Natural killer cell (primary cell): ENCODE data around the gene ADAMTSL1. TPM values are rescaled to one million over a fixed set of nuclear protein-coding genes. Genes with fewer than 3 reads are reported as not detected.

ENCODE experiments used
- ATAC-seq, 3 donors: fragments of 150-1000 bp in 2 of 3; fragments of 200-7000 bp in 1 of 3; cut with Tn5 transposase; 1 replicate in 1 of 3; 2 replicates in 2 of 3; pipeline ENCODE4 v1.10.0; 2021; ENCODE audit warnings: mild to moderate bottlenecking in 2 of 3, moderate library complexity in 2 of 3
- DNase-seq, 2 donors: peaks; one replicate each; pipeline versions ENCODE4 v3.0.0 to v3.0.0-alpha.2; 2013 to 2021; ENCODE audit warnings: mixed read lengths in 1 of 2
- H3K27ac ChIP-seq: one replicate; pipeline ENCODE4 v1.5.1; 2013; ENCODE audit warnings: mild to moderate bottlenecking, low read length
- H3K27me3 ChIP-seq: one replicate; pipeline ENCODE4 v1.6.1; 2013; ENCODE audit warnings: low read length; ENCODE audit not compliant: control insufficient read depth, insufficient read depth
- H3K36me3 ChIP-seq: one replicate; pipeline ENCODE4 v1.6.1; 2013; ENCODE audit warnings: low read length; ENCODE audit not compliant: control insufficient read depth, insufficient read depth
- H3K4me1 ChIP-seq: one replicate; pipeline ENCODE4 v1.6.1; 2013; ENCODE audit warnings: low read length; ENCODE audit not compliant: control insufficient read depth, insufficient read depth
- H3K4me3 ChIP-seq: one replicate; pipeline ENCODE4 v1.5.1; 2013; ENCODE audit warnings: low read length
- H3K9me3 ChIP-seq: one replicate; pipeline ENCODE4 v1.6.1; 2013; ENCODE audit warnings: low read length; ENCODE audit not compliant: control insufficient read depth, insufficient read depth
- H3K27ac Mint-ChIP-seq, 2 donors: one replicate each; pipeline ENCODE4 v1.8.0; 2022; ENCODE audit warnings: mild to moderate bottlenecking in 2 of 2, mixed read lengths in 2 of 2, moderate library complexity in 1 of 2
- H3K27me3 Mint-ChIP-seq, 2 donors: one replicate each; pipeline ENCODE4 v1.8.0; 2022; ENCODE audit warnings: low read depth in 2 of 2, mixed read lengths in 2 of 2
- H3K36me3 Mint-ChIP-seq: one replicate; pipeline ENCODE4 v1.8.0; 2022; ENCODE audit warnings: mixed read lengths
- H3K4me1 Mint-ChIP-seq, 2 donors: one replicate each; pipeline ENCODE4 v1.8.0; 2022; ENCODE audit warnings: mixed read lengths in 2 of 2
- H3K4me3 Mint-ChIP-seq: one replicate; pipeline ENCODE4 v1.8.0; 2022; ENCODE audit warnings: mild to moderate bottlenecking, moderate library complexity, mixed read lengths
- H3K9me3 Mint-ChIP-seq, 2 donors: one replicate each; pipeline ENCODE4 v1.8.0; 2022; ENCODE audit warnings: mixed read lengths in 2 of 2
- CTCF ChIP-seq: fragments of 200-600 bp; IDR thresholded peaks from one replicate; pipeline ENCODE4 v1.8.0; 2022; ENCODE audit warnings: antibody characterized with exemption
- WGBS: methylation state at CpG from one replicate; pipeline ENCODE4 v1.1.7; 2013; ENCODE audit warnings: missing lambda C conversion rate; ENCODE audit not compliant: insufficient coverage; 5-methylcytosine and 5-hydroxymethylcytosine counted together
- intact Hi-C: fragments of 100-400 bp; cut with micrococcal nuclease; formaldehyde crosslinking; loops from one replicate; pipeline ENCODE4 v1.14.2; 2022
- total RNA-seq, 4 donors: library from RNA; stranded (reverse); fragments of 120-200 nt in 1 of 4; gene quantifications; one replicate each; pipeline versions ENCODE4 v1.2.3 to v1.2.4, GENCODE V29; 2013 to 2022

ADAMTSL1 gene
- total RNA-seq, 3 donors from 2014 or later (not counting 1 experiment from before 2014, with no cell fraction given) = not detected

- Histone ChIP-seq H3K27ac (no peak overlapping the region), H3K9me3 (no peaks in the 10 kb centered on the region), H3K4me1 (no peaks in the 10 kb centered on the region), H3K27me3 (peaks cover 3% of the 10 kb centered on the region), H3K36me3 (no peaks in the 10 kb centered on the region), H3K4me3 (no peak overlapping the region)
- no peak for ATAC-seq
- WGBS = 75% methylated on average over 1 of the region's 3 CpGs
- intact Hi-C loops = no loop called here
- Mint-ChIP-seq H3K36me3 (no peaks in the 10 kb centered on the region), H3K27ac (no peak overlapping the region), H3K4me3 (no peak overlapping the region), H3K4me1 (no peaks in the 10 kb centered on the region), H3K9me3 (peaks cover 0 to 3% of the 10 kb centered on the region in 2 donors), H3K27me3 (peaks cover 3 to 22% of the 10 kb centered on the region in 2 donors)
- no peak for DNase-seq
- TF ChIP-seq CTCF = no peak
Observed at GRCh38 chr9:18479405-18479804, 5.5 kb downstream of the ADAMTSL1 start.

DNA sequence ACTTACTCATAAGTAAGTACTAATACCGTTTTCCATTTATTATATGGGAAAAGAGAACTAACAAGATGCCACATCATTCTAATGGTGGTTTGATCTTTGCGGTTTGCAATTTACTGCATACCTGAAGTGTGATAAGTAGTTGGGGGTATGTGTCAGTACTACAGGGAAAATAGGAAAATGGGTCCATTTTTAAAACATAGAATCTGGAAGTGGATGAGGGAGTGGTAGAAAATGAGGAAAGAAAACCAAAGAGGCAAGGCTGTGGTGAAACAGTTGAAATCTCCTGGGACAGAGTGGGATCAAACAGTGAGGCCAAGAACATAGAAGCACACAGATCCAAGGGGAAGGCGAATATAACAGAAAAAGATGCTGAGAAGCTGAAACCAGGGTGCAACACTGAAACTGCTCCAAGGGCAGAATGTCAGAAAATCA is 6.7 kb downstream of the ADAMTSL1 start:
- H3K36me3 ChIP-seq = no peaks in the 10 kb centered on the region
- DNase-seq (no peak), ATAC-seq (no peak)
- no peak overlapping the region for H3K27ac ChIP-seq
- 76% methylated on average over 2 of the region's 3 CpGs for WGBS
- no peaks in the 10 kb centered on the region for H3K9me3 ChIP-seq
- H3K4me1 ChIP-seq = no peaks in the 10 kb centered on the region
- Mint-ChIP-seq H3K27ac (no peak overlapping the region), H3K36me3 (no peaks in the 10 kb centered on the region), H3K4me1 (no peaks in the 10 kb centered on the region), H3K4me3 (no peak overlapping the region), H3K27me3 (peaks cover 3 to 12% of the 10 kb centered on the region in 2 donors), H3K9me3 (peaks cover 0 to 3% of the 10 kb centered on the region in 2 donors)
- TF ChIP-seq CTCF = no peak
- no peaks in the 10 kb centered on the region for H3K27me3 ChIP-seq
- no peak overlapping the region for H3K4me3 ChIP-seq
- intact Hi-C loops = no loop called here

- no peaks in the 10 kb centered on the region for H3K36me3 ChIP-seq
- DNase-seq (no peak), ATAC-seq (no peak)
- intact Hi-C loops = no loop called here
- H3K9me3 ChIP-seq = no peaks in the 10 kb centered on the region
- TF ChIP-seq CTCF = no peak
- H3K27ac Mint-ChIP-seq = no peak overlapping the region
- peaks cover 0 to 3% of the 10 kb centered on the region in 2 donors for H3K9me3 Mint-ChIP-seq
- H3K4me1 Mint-ChIP-seq = no peaks in the 10 kb centered on the region
- no peak overlapping the region for H3K27ac ChIP-seq
- no peak overlapping the region for H3K4me3 Mint-ChIP-seq
- H3K27me3 ChIP-seq = no peaks in the 10 kb centered on the region
- no peaks in the 10 kb centered on the region for H3K4me1 ChIP-seq
- H3K27me3 Mint-ChIP-seq = peaks cover 3 to 5% of the 10 kb centered on the region in 2 donors
- no peaks in the 10 kb centered on the region for H3K36me3 Mint-ChIP-seq
- WGBS = 100% methylated on average over 1 of the region's 2 CpGs
- no peak overlapping the region for H3K4me3 ChIP-seq
Observed at GRCh38 chr9:18482371-18482770, 8.4 kb downstream of the ADAMTSL1 start.

GRCh38 chr9:18485714-18486113 is 11.8 kb downstream of the ADAMTSL1 start:
- Mint-ChIP-seq H3K27ac (no peak overlapping the region), H3K27me3 (peaks cover 0 to under 1% of the 10 kb centered on the region in 2 donors), H3K4me1 (no peaks in the 10 kb centered on the region), H3K9me3 (peaks cover 0 to 1% of the 10 kb centered on the region in 2 donors), H3K4me3 (no peak overlapping the region), H3K36me3 (no peaks in the 10 kb centered on the region)
- H3K27me3 ChIP-seq = no peaks in the 10 kb centered on the region
- H3K4me3 ChIP-seq = no peak overlapping the region
- ATAC-seq = no peak
- H3K36me3 ChIP-seq = no peaks in the 10 kb centered on the region
- no peak overlapping the region for H3K27ac ChIP-seq
- no peaks in the 10 kb centered on the region for H3K9me3 ChIP-seq
- intact Hi-C loops = no loop called here
- 70% methylated on average over 2 of the region's 2 CpGs for WGBS
- TF ChIP-seq CTCF = no peak
- no peaks in the 10 kb centered on the region for H3K4me1 ChIP-seq
- DNase-seq = no peak
